CD14-positive monocyte (primary cell): ENCODE measurements around the gene NDFIP2. TPM values are rescaled to one million over a fixed set of nuclear protein-coding genes. Genes with fewer than 3 reads are reported as not detected.

Experiments
- DNase-seq, 3 donors: peaks; one replicate each; pipeline ENCODE4 v3.0.0-alpha.2; 2011 to 2022
- H2AFZ ChIP-seq: 2 replicates; pipeline ENCODE4 v1.6.0; 2012; ENCODE audit warnings: mild to moderate bottlenecking, low read depth, low read length, inconsistent platforms; ENCODE audit not compliant: insufficient read depth, poor library complexity, severe bottlenecking
- H3K27ac ChIP-seq, 2 donors: 1 replicate in 1 of 2; 2 replicates in 1 of 2; pipeline ENCODE4 v1.5.1; 2012 to 2013; ENCODE audit warnings: low read length in 2 of 2, control low read depth in 1 of 2, inconsistent platforms in 1 of 2, low read depth in 1 of 2, mild to moderate bottlenecking in 1 of 2
- H3K27me3 ChIP-seq, 2 donors: one replicate each; pipeline versions ENCODE4 v1.6.0 to v1.6.1; 2011 to 2013; ENCODE audit warnings: low read length in 2 of 2; ENCODE audit not compliant: control insufficient read depth in 2 of 2, insufficient read depth in 2 of 2
- H3K36me3 ChIP-seq, 2 donors: replicated peaks in 1 of 2; 1 replicate in 1 of 2; 2 replicates in 1 of 2; pipeline versions ENCODE4 v1.5.1 to v1.6.1; 2012 to 2013; ENCODE audit warnings: low read length in 2 of 2, control low read depth in 1 of 2, inconsistent platforms in 1 of 2, mild to moderate bottlenecking in 1 of 2; ENCODE audit not compliant: insufficient read depth in 2 of 2, control insufficient read depth in 1 of 2
- H3K4me1 ChIP-seq, 2 donors: 1 replicate in 1 of 2; 2 replicates in 1 of 2; pipeline versions ENCODE4 v1.5.1 to v1.6.1; 2012 to 2013; ENCODE audit warnings: low read length in 2 of 2, control low read depth in 1 of 2, inconsistent platforms in 1 of 2, mild to moderate bottlenecking in 1 of 2, moderate library complexity in 1 of 2; ENCODE audit not compliant: insufficient read depth in 2 of 2, control insufficient read depth in 1 of 2
- H3K4me2 ChIP-seq: replicated peaks from 2 replicates; pipeline ENCODE3; 2012; ENCODE audit warnings: low read length, moderate library complexity, mild to moderate bottlenecking; ENCODE audit not compliant: poor library complexity, severe bottlenecking; ENCODE audit errors: extremely low read depth
- H3K4me3 ChIP-seq, 3 experiments: fragments of 200-600 bp in 1 of 3; sonication (generic) in 1 of 3; replicated peaks in 1 of 3; 1 replicate in 2 of 3; 2 replicates in 1 of 3; pipeline ENCODE4 v1.5.1; 2011 to 2013; ENCODE audit warnings: low read length in 3 of 3, mild to moderate bottlenecking in 3 of 3, control low read depth in 2 of 3, low read depth in 2 of 3, inconsistent platforms in 1 of 3, moderate library complexity in 1 of 3
- H3K79me2 ChIP-seq: 2 replicates; pipeline ENCODE4 v1.6.0; 2012; ENCODE audit warnings: mild to moderate bottlenecking, control low read depth, inconsistent platforms, low read length, moderate library complexity; ENCODE audit not compliant: insufficient read depth
- H3K9ac ChIP-seq: 2 replicates; pipeline ENCODE4 v1.6.0; 2017; ENCODE audit warnings: low read length, mild to moderate bottlenecking; ENCODE audit not compliant: insufficient read depth, poor library complexity, severe bottlenecking
- H3K9me3 ChIP-seq, 2 donors: replicated peaks in 1 of 2; 1 replicate in 1 of 2; 2 replicates in 1 of 2; pipeline versions ENCODE4 v1.5.1 to v1.6.1; 2012 to 2013; ENCODE audit warnings: low read length in 2 of 2, control low read depth in 1 of 2; ENCODE audit not compliant: control insufficient read depth in 1 of 2, insufficient read depth in 1 of 2
- H4K20me1 ChIP-seq: 2 replicates; pipeline ENCODE4 v1.6.0; 2012; ENCODE audit warnings: mild to moderate bottlenecking, low read length, control low read depth, moderate library complexity; ENCODE audit not compliant: insufficient read depth
- H3K27ac Mint-ChIP-seq, 7 donors: one replicate each; pipeline ENCODE4 v1.8.0; 2020; ENCODE audit warnings: mild to moderate bottlenecking in 7 of 7, mixed read lengths in 7 of 7, moderate library complexity in 6 of 7, inconsistent platforms in 2 of 7
- H3K27me3 Mint-ChIP-seq, 3 donors: one replicate each; pipeline ENCODE4 v1.8.0; 2021 to 2022; ENCODE audit warnings: low read depth in 3 of 3, mild to moderate bottlenecking in 3 of 3, mixed read lengths in 3 of 3, moderate library complexity in 3 of 3, inconsistent platforms in 1 of 3
- H3K36me3 Mint-ChIP-seq, 2 donors: one replicate each; pipeline ENCODE4 v1.8.0; 2020; ENCODE audit warnings: mixed read lengths in 2 of 2, inconsistent platforms in 1 of 2, mild to moderate bottlenecking in 1 of 2
- H3K4me1 Mint-ChIP-seq: one replicate; pipeline ENCODE4 v1.8.0; 2020; ENCODE audit warnings: mild to moderate bottlenecking, mixed read lengths
- H3K4me3 Mint-ChIP-seq, 2 donors: one replicate each; pipeline ENCODE4 v1.8.0; 2020; ENCODE audit warnings: mild to moderate bottlenecking in 2 of 2, mixed read lengths in 2 of 2, moderate library complexity in 1 of 2
- H3K9me3 Mint-ChIP-seq, 7 donors: one replicate each; pipeline ENCODE4 v1.8.0; 2020 to 2022; ENCODE audit warnings: mixed read lengths in 7 of 7, mild to moderate bottlenecking in 6 of 7, moderate library complexity in 6 of 7, inconsistent platforms in 2 of 7
- CTCF ChIP-seq: fragments of 200-600 bp; IDR thresholded peaks from one replicate; pipeline ENCODE4 v1.8.0; 2022; ENCODE audit warnings: antibody characterized with exemption, mild to moderate bottlenecking
- WGBS: methylation state at CpG from one replicate; pipeline ENCODE4 v1.1.5; 2013; ENCODE audit warnings: missing lambda C conversion rate; ENCODE audit not compliant: insufficient coverage; 5-methylcytosine and 5-hydroxymethylcytosine counted together
- intact Hi-C, 2 donors: fragments of 100-400 bp; cut with micrococcal nuclease; formaldehyde crosslinking; loops; one replicate each; pipeline versions ENCODE4 v1.15.0 to v1.15.1; 2023
- polyA plus RNA-seq, 3 donors: library from polyadenylated mRNA; depleted of rRNA in 1 of 3; unstranded in 2 of 3; stranded (reverse) in 1 of 3; fragments of 300-500 nt in 2 of 3; fragments of >200 nt in 1 of 3; fragmentation: Illumina TruSeq in 2 of 3; gene quantifications; 1 replicate in 2 of 3; 2 replicates in 1 of 3; pipeline ENCODE4 v1.2.3, GENCODE V29; 2012 to 2021

The NDFIP2 gene
- polyA plus RNA-seq, 3 donors, result not detected

- Mint-ChIP-seq H3K4me1 (no peaks in the 10 kb centered on the region), H3K27me3 (peaks cover 2 to 14% (median 5%) of the 10 kb centered on the region in 3 donors), H3K9me3 (no peaks in the 10 kb centered on the region), H3K27ac (no peak overlapping the region), H3K36me3 (no peaks in the 10 kb centered on the region), H3K4me3 (no peak overlapping the region)
- no peaks in the 10 kb centered on the region for H3K79me2 ChIP-seq
- H3K9me3 ChIP-seq, result no peaks in the 10 kb centered on the region
- H3K36me3 ChIP-seq, result no peaks in the 10 kb centered on the region
- no peak overlapping the region for H3K4me3 ChIP-seq
- no peak for DNase-seq
- no peak for TF ChIP-seq CTCF
- intact Hi-C loops, result no loop called here
- H3K4me2 ChIP-seq, result no peak overlapping the region
- H3K9ac ChIP-seq, result no peak overlapping the region
- no peak overlapping the region for H2AFZ ChIP-seq
- no peak overlapping the region for H3K27ac ChIP-seq
- H3K4me1 ChIP-seq, result no peaks in the 10 kb centered on the region
- WGBS, result no CpG with 5 or more reads among the region's 4 CpGs
- no peaks in the 10 kb centered on the region for H4K20me1 ChIP-seq
- H3K27me3 ChIP-seq, result peaks cover 4 to 7% of the 10 kb centered on the region in 2 donors
Measured at GRCh38 chr13:79528356-79528755, 47.4 kb downstream of the NDFIP2 start.

GRCh38 chr13:79528759-79529191 lies 47.8 kb downstream of the NDFIP2 start:
- Histone ChIP-seq H3K79me2 (no peaks in the 10 kb centered on the region), H3K27ac (no peak overlapping the region), H2AFZ (no peak overlapping the region), H3K4me1 (no peaks in the 10 kb centered on the region), H3K4me3 (no peak overlapping the region), H4K20me1 (no peaks in the 10 kb centered on the region), H3K9me3 (no peaks in the 10 kb centered on the region), H3K9ac (no peak overlapping the region), H3K27me3 (peaks cover 4 to 7% of the 10 kb centered on the region in 2 donors), H3K36me3 (no peaks in the 10 kb centered on the region), H3K4me2 (no peak overlapping the region)
- Mint-ChIP-seq H3K9me3 (no peaks in the 10 kb centered on the region), H3K27me3 (peaks cover 3 to 14% (median 5%) of the 10 kb centered on the region in 3 donors), H3K4me3 (no peak overlapping the region), H3K36me3 (no peaks in the 10 kb centered on the region), H3K27ac (no peak overlapping the region), H3K4me1 (no peaks in the 10 kb centered on the region)
- no peak for TF ChIP-seq CTCF
- no peak for DNase-seq
- WGBS, result no CpG with 5 or more reads among the region's 2 CpGs
- intact Hi-C loops, result no loop called here
